A549 (cell line): ENCODE results near the gene HEPHL1.

Experiments used
- ELK1 ChIP-seq: fragments of 150-350 bp; IDR thresholded peaks from 2 replicates; pipeline ENCODE4 v1.6.1; 2014; ENCODE audit warnings: low read depth, mild to moderate bottlenecking, low read length
- HMGXB4 ChIP-seq: fragments of 250-450 bp; sonication (Bioruptor Pico); IDR thresholded peaks from 2 replicates; pipeline ENCODE4 v1.5.0; 2021; ENCODE audit warnings: mild to moderate bottlenecking, moderate library complexity, borderline replicate concordance
- TF ChIP-seq, protein P1 (sequence below): fragments of >200 bp; sonication (Bioruptor Twin); formaldehyde crosslinking; IDR thresholded peaks from 3 replicates; pipeline ENCODE4 v1.5.1; 2016

- TF ChIP-seq HMGXB4 (CRISPR knock-in tag) (no peak), ELK1 (no peak)
- TF ChIP-seq, protein P1, sequence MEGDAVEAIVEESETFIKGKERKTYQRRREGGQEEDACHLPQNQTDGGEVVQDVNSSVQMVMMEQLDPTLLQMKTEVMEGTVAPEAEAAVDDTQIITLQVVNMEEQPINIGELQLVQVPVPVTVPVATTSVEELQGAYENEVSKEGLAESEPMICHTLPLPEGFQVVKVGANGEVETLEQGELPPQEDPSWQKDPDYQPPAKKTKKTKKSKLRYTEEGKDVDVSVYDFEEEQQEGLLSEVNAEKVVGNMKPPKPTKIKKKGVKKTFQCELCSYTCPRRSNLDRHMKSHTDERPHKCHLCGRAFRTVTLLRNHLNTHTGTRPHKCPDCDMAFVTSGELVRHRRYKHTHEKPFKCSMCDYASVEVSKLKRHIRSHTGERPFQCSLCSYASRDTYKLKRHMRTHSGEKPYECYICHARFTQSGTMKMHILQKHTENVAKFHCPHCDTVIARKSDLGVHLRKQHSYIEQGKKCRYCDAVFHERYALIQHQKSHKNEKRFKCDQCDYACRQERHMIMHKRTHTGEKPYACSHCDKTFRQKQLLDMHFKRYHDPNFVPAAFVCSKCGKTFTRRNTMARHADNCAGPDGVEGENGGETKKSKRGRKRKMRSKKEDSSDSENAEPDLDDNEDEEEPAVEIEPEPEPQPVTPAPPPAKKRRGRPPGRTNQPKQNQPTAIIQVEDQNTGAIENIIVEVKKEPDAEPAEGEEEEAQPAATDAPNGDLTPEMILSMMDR: no peak
Measured at GRCh38 chr11:94148189-94148588, 127.0 kb downstream of the HEPHL1 start.
